AG10803 (cell line): ENCODE results near the gene ENO3.

ENCODE experiments used
- DNase-seq: peaks from one replicate; pipeline ENCODE4 v3.0.0; 2010; ENCODE audit warnings: low read depth
- H3K4me3 ChIP-seq: 2 replicates; pipeline ENCODE4 v1.5.1; 2011; ENCODE audit warnings: mild to moderate bottlenecking, low read length, control low read depth
- TF ChIP-seq, protein P1 (sequence below): conservative IDR thresholded peaks from 2 replicates; pipeline ENCODE4 v1.5.1; 2011; ENCODE audit warnings: mild to moderate bottlenecking, low read length, control low read depth, inconsistent platforms

ENO3 gene

DNA sequence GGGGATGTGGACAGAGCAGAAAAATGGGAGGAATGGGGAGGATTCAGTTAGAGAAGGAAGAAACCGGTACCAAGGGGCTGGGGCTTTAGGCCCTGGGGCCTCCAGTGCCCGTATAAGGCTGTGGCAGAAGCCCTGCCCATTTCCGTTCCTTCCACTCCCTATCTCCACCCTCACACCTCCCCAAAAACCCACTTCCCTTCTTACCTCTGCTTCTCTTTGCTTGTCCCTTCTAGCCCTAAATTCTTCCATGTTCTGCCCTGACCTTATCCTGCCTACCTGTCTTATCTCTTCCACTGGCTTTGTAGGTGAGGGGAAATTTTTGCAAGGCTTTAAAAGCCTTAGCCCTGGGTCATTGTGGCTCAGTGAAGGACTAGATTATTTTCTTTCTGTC lies 6.8 kb upstream of the ENO3 start:
- TF ChIP-seq, protein P1, sequence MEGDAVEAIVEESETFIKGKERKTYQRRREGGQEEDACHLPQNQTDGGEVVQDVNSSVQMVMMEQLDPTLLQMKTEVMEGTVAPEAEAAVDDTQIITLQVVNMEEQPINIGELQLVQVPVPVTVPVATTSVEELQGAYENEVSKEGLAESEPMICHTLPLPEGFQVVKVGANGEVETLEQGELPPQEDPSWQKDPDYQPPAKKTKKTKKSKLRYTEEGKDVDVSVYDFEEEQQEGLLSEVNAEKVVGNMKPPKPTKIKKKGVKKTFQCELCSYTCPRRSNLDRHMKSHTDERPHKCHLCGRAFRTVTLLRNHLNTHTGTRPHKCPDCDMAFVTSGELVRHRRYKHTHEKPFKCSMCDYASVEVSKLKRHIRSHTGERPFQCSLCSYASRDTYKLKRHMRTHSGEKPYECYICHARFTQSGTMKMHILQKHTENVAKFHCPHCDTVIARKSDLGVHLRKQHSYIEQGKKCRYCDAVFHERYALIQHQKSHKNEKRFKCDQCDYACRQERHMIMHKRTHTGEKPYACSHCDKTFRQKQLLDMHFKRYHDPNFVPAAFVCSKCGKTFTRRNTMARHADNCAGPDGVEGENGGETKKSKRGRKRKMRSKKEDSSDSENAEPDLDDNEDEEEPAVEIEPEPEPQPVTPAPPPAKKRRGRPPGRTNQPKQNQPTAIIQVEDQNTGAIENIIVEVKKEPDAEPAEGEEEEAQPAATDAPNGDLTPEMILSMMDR, result no peak
- H3K4me3 ChIP-seq, result no peak overlapping the region
- DNase-seq, result no peak

- no peak for DNase-seq
- peak overlapping the region; percentile 97 for H3K4me3 ChIP-seq
- TF ChIP-seq, protein P1, result no peak
Measured at GRCh38 chr17:4944554-4945175, 6.3 kb upstream of the ENO3 start.

DNA sequence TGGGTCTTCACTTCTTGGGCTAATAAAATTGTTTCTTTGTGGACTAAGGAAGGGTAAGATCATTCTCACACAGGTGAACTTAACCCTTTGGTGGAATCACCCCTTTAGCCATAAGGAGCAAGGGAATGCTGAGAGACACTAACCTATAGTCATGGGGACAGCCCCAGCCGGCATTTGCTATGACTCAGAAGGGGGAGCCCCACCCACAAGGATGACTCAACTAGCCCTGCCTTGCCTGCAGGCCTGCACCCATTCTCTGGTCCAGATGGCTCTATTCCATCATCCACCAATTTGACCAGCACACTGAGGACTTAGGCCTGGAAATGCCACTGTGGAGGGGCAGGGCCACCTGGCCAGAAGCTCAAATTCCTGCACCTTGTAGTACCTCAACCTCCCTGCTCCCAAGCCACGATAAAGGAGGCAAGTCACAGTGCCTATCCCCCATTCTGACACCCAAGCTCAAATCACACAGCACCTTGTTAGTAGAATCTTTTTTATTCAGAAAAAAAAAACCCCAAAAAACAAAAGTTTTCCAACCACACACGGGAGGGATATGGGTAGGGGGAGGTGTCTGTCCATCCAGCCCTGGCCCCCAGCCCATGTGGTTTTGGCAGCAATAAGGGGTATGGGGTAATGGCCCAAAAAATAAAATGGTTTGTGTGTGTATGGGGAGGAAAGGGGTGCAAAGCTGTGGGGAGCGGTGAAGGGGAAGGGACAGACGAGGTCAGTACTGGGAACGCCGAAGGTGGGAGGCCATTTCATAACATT lies 5.6 kb upstream of the ENO3 start:
- H3K4me3 ChIP-seq, result peak overlapping the region; percentile 97

GRCh38 chr17:4945944-4946280 lies 5.0 kb upstream of the ENO3 start:
- peak overlapping the region; percentile 97 for H3K4me3 ChIP-seq
- DNase-seq, result no peak
- TF ChIP-seq, protein P1, result no peak

More for the DNA sequence above, 5.6 kb upstream of the ENO3 start:
- peak; percentile 91 for DNase-seq
- TF ChIP-seq, protein P1, result no peak

DNA sequence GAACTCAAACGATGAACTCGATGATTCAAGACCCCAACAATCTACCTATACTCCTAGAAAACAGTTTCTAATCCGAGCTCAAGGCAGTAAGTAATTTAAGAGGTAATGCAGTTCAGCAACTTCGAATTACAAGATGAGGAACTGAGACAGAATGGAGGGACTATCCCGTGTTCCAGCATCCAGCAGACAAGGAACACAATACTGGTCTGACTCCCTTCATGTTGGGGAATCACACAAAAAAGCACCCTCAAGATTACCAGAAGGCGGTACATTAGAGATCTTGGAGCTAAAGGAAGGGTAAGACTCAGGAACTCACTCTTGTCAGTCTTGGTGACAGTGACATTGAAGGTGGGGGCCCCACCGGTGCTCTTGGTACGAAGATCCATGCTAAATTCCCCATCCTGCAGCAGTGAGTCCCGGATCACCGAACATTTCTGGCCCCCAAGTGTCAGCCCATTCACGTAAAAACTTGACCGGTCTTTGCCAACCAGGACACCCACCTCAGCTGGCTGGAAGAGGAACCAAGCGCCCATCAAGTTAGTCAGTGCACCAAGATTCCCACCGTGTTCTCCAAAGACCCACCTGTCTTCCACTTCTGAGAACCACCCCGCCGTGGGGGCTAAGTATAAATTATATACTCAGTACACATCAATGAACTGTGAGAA lies 4.5 kb upstream of the ENO3 start:
- TF ChIP-seq, protein P1, result no peak
- DNase-seq, result no peak
- H3K4me3 ChIP-seq, result peak overlapping the region; percentile 97

- peak overlapping the region; percentile 97 for H3K4me3 ChIP-seq
- TF ChIP-seq, protein P1, result no peak
- no peak for DNase-seq
Measured at GRCh38 chr17:4947010-4947410, 3.9 kb upstream of the ENO3 start.
